HL-60 (cell line): ENCODE results near the gene MICU1.

ENCODE experiments used
- CTCF ChIP-seq: IDR thresholded peaks from one replicate; pipeline ENCODE4 v1.5.1; 2011; ENCODE audit warnings: low read length, control low read depth, inconsistent platforms; ENCODE audit not compliant: insufficient read depth
- GABPA ChIP-seq: IDR thresholded peaks from 2 replicates; pipeline ENCODE4 v1.6.1; 2012; ENCODE audit warnings: low read depth
- POLR2AphosphoS5 ChIP-seq: IDR thresholded peaks from 2 replicates; pipeline ENCODE4 v1.6.1; 2012; ENCODE audit warnings: low read depth
- REST ChIP-seq: IDR thresholded peaks from 2 replicates; pipeline ENCODE4 v1.6.1; 2012; ENCODE audit warnings: low read depth; ENCODE audit not compliant: insufficient replicate concordance

GRCh38 chr10:72356987-72357386 lies 268.9 kb downstream of the MICU1 start:
- TF ChIP-seq CTCF (no peak), POLR2AphosphoS5 (no peak), REST (no peak), GABPA (no peak)
